ENCODE results near the gene CAPZB. TPM values are rescaled to one million over a fixed set of nuclear protein-coding genes. Genes with fewer than 3 reads are reported as not detected.
"Not testable (repeated sequence)": the region's sequence is repeated elsewhere in the genome, so short reads cannot be mapped to it uniquely, and the experiment has no call there.

Gene CAPZB
- total and polyA plus RNA-seq, 2 of the 4 experiments (the other 2 are of a cell fraction): 216 to 304 TPM

DNA sequence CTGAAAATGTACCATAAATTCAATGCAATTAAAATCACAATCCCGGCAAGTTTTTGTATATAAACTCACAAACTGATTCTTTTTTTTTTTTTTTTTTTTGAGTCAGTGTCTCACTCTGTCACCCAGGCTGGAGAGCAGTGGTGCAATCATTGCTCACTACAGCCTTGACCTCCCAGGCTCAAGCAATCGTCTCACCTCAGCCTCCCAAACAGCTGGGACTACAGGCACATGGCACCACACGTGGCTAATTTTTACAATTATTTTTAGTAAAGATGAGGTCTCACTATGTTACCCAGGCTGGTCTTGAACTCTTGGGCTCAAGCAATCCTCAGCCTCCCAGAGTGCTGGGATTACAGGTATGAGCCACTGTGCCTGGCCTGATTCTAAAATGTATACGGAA is 12.1 kb upstream of the CAPZB start:
- H4K20me1 ChIP-seq (ENCODE audit: insufficient read depth, low read length); H3K56ac ChIP-seq (ENCODE audit: extremely low read depth, insufficient read depth, low read length); H3K4me1 ChIP-seq (ENCODE audit: control insufficient read depth, insufficient read depth, low read length); H2AK5ac ChIP-seq (ENCODE audit: low read depth, low read length); H3K4me2 ChIP-seq (ENCODE audit: low read depth, low read length); H3K4ac ChIP-seq (ENCODE audit: low read depth, low read length); CTCF ChIA-PET; H3K36me3 ChIP-seq (ENCODE audit: control insufficient read depth, insufficient read depth, low read length); H3K27ac ChIP-seq (ENCODE audit: insufficient read depth, low read length); H2AK9ac ChIP-seq (replicated peaks; ENCODE audit: low read depth, low read length, poor library complexity); intact Hi-C loops (cut with micrococcal nuclease); DNase-seq; H3K27me3 ChIP-seq (ENCODE audit: control insufficient read depth, insufficient read depth, low read length); H2AFZ ChIP-seq (replicated peaks; ENCODE audit: low read length, poor library complexity); ATAC-seq (ENCODE audit: low read depth); H2BK15ac ChIP-seq (ENCODE audit: low read depth, low read length); dilution Hi-C loops (cut with HindIII; ENCODE audit: low sequenced_read_pairs, unreplicated experiment); BruUV-seq (replicated peaks); H3K9me3 ChIP-seq (ENCODE audit: control insufficient read depth, insufficient read depth, low read length); H4K91ac ChIP-seq (ENCODE audit: insufficient read depth, low read depth, low read length); H3K14ac ChIP-seq (replicated peaks; ENCODE audit: low read depth, low read length); in situ Hi-C loops (cut with MboI; ENCODE audit: low sequenced_read_pairs); H3K9ac ChIP-seq (ENCODE audit: low read depth, low read length); H2BK20ac ChIP-seq (ENCODE audit: low read depth, low read length); H4K5ac ChIP-seq (ENCODE audit: low read depth, low read length); H3K79me1 ChIP-seq (ENCODE audit: low read depth in 1 of 2, low read length in 2 of 2); H3K9me1 ChIP-seq (ENCODE audit: insufficient read depth, low read length); H2BK5ac ChIP-seq (ENCODE audit: low read depth, low read length, poor library complexity, severe bottlenecking); H3K4me3 ChIP-seq (ENCODE audit: insufficient read depth, low read depth, low read length); H4K8ac ChIP-seq (ENCODE audit: low read depth in 2 of 2, low read length in 2 of 2); POLR2A ChIA-PET (ENCODE audit: unreplicated experiment); H2BK120ac ChIP-seq (ENCODE audit: low read depth, low read length); H3K23ac ChIP-seq (ENCODE audit: low read depth, low read length); H3K18ac ChIP-seq (ENCODE audit: low read depth, low read length): not testable (repeated sequence)
- no CpG with 5 or more reads among the region's 4 CpGs for WGBS, 2 experiments (ENCODE audit: extremely low coverage in 2 of 2, insufficient read length in 1 of 2)
